Kidney epithelial cell (primary cell): ENCODE measurements around the gene FCRL6. TPM values are rescaled to one million over a fixed set of nuclear protein-coding genes. Genes with fewer than 3 reads are reported as not detected.

Source experiments
- DNase-seq: peaks from one replicate; pipeline ENCODE4 v3.0.0-alpha.2; 2010; ENCODE audit warnings: low read depth
- H3K27me3 ChIP-seq: 2 replicates; pipeline ENCODE4 v1.6.0; 2011; ENCODE audit warnings: low read length; ENCODE audit not compliant: control insufficient read depth, insufficient read depth
- H3K36me3 ChIP-seq: 2 replicates; pipeline ENCODE4 v1.5.1; 2011; ENCODE audit warnings: low read length; ENCODE audit not compliant: control insufficient read depth, insufficient read depth
- H3K4me3 ChIP-seq: 2 replicates; pipeline ENCODE4 v1.5.1; 2011; ENCODE audit warnings: low read depth, mild to moderate bottlenecking, control low read depth, low read length
- total RNA-seq: library from RNA; depleted of rRNA; stranded (reverse); fragments of >200 nt; gene quantifications from 2 replicates; pipeline ENCODE4 v1.2.3, GENCODE V29; 2015
- TF ChIP-seq, protein P1 (sequence below): IDR thresholded peaks from 2 replicates; pipeline ENCODE4 v1.5.1; 2011; ENCODE audit warnings: mild to moderate bottlenecking, moderate library complexity, low read length, control low read depth, inconsistent platforms; ENCODE audit not compliant: insufficient read depth, poor library complexity, severe bottlenecking

Gene FCRL6
- total RNA-seq, 1 donor from 2014 or later = not detected

- Histone ChIP-seq H3K27me3 (peaks cover 16% of the 10 kb centered on the region), H3K36me3 (no peaks in the 10 kb centered on the region), H3K4me3 (no peak overlapping the region)
- no peak for DNase-seq
- TF ChIP-seq, protein P1, sequence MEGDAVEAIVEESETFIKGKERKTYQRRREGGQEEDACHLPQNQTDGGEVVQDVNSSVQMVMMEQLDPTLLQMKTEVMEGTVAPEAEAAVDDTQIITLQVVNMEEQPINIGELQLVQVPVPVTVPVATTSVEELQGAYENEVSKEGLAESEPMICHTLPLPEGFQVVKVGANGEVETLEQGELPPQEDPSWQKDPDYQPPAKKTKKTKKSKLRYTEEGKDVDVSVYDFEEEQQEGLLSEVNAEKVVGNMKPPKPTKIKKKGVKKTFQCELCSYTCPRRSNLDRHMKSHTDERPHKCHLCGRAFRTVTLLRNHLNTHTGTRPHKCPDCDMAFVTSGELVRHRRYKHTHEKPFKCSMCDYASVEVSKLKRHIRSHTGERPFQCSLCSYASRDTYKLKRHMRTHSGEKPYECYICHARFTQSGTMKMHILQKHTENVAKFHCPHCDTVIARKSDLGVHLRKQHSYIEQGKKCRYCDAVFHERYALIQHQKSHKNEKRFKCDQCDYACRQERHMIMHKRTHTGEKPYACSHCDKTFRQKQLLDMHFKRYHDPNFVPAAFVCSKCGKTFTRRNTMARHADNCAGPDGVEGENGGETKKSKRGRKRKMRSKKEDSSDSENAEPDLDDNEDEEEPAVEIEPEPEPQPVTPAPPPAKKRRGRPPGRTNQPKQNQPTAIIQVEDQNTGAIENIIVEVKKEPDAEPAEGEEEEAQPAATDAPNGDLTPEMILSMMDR = no peak
Measured at GRCh38 chr1:159827102-159827490, 24.9 kb downstream of the FCRL6 start.

DNA sequence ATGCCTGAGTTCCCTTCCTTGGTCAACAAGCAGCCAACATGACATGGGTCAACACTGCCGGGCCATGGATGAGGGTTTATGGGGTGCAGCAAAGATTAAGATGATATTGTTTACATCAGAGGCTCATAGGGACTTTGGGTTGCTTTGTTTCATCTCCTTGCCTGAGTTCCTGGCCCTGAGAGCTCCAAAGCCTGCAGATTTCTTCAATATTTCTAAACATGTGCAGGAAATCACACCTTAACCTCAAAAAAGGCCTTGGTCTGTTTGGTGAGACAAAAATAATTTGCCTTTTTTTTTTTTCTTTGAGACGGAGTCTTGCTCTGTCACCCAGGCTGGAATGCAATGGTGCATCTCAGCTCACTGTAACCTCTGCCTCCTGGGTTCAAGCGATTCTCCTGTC, 25.4 kb downstream of the FCRL6 start:
- no peak overlapping the region for H3K4me3 ChIP-seq
- peaks cover 13% of the 10 kb centered on the region for H3K27me3 ChIP-seq
- TF ChIP-seq, protein P1 = no peak
- no peaks in the 10 kb centered on the region for H3K36me3 ChIP-seq
- DNase-seq = no peak

GRCh38 chr1:159828176-159828575, 26.0 kb downstream of the FCRL6 start:
- no peak for DNase-seq
- TF ChIP-seq, protein P1 = no peak

GRCh38 chr1:159828581-159829272, 26.6 kb downstream of the FCRL6 start:
- TF ChIP-seq, protein P1 = no peak
- H3K4me3 ChIP-seq = no peak overlapping the region
- no peak for DNase-seq
- no peaks in the 10 kb centered on the region for H3K36me3 ChIP-seq
- H3K27me3 ChIP-seq = peaks cover 5% of the 10 kb centered on the region

More at GRCh38 chr1:159828176-159828575, 26.0 kb downstream of the FCRL6 start:
- no peak overlapping the region for H3K4me3 ChIP-seq
- H3K36me3 ChIP-seq = no peaks in the 10 kb centered on the region
- H3K27me3 ChIP-seq = peaks cover 7% of the 10 kb centered on the region

GRCh38 chr1:159829273-159829634, 27.1 kb downstream of the FCRL6 start:
- TF ChIP-seq, protein P1 = peak; percentile 52

DNA sequence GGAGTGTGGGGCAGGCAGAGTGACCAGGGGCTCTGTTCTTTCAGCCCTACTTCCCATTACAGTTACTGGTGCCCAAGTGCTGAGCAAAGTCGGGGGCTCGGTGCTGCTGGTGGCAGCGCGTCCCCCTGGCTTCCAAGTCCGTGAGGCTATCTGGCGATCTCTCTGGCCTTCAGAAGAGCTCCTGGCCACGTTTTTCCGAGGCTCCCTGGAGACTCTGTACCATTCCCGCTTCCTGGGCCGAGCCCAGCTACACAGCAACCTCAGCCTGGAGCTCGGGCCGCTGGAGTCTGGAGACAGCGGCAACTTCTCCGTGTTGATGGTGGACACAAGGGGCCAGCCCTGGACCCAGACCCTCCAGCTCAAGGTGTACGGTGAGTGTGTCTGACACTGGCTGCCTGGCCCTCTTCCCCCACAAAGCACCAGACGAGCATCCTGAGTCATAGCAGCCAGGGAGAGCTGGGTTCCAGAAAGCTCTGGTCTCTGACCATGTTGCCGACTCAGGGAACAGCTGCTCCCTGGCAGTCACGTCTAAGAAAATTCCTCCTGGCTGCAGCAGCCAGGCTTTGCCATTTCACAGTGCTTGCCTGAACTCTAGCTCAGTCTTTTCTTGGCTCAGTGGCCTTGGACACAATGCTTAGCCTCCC, 27.8 kb downstream of the FCRL6 start:
- Histone ChIP-seq H3K36me3 (no peaks in the 10 kb centered on the region), H3K27me3 (no peaks in the 10 kb centered on the region), H3K4me3 (no peak overlapping the region)
- TF ChIP-seq, protein P1 = no peak
- no peak for DNase-seq

More at GRCh38 chr1:159829273-159829634, 27.1 kb downstream of the FCRL6 start:
- H3K4me3 ChIP-seq = no peak overlapping the region
- no peak for DNase-seq
- no peaks in the 10 kb centered on the region for H3K36me3 ChIP-seq
- H3K27me3 ChIP-seq = peaks cover under 1% of the 10 kb centered on the region
